22Rv1 (cell line): ENCODE results near the gene ATP6V0E2.

Experiments used
- ZFX ChIP-seq: fragments of 450-650 bp; IDR thresholded peaks from 2 replicates; pipeline ENCODE4 v1.6.1; 2017; ENCODE audit warnings: antibody characterized with exemption, borderline replicate concordance
- TF ChIP-seq, protein P1 (sequence below): fragments of 450-650 bp; IDR thresholded peaks from 2 replicates; pipeline ENCODE4 v1.5.1; 2017; ENCODE audit warnings: mild to moderate bottlenecking

DNA sequence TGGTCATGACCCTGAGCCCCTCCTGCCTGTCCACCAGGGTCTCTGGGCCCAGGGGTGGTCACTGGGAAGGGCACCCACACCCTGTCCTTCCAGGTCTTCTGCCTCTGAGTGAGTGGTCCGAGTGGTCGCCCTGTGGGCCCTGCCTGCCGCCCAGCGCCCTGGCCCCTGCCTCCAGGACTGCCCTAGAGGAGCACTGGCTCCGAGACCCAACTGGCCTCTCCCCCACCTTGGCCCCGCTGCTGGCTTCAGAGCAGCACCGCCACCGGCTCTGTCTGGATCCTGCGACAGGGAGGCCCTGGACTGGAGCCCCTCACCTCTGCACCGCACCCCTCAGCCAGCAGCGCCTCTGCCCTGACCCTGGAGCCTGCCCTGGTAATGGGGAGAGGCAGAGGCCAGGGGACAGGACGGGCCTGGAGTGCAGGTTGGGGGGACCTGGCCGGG lies 49.4 kb upstream of the ATP6V0E2 start:
- TF ChIP-seq, protein P1, sequence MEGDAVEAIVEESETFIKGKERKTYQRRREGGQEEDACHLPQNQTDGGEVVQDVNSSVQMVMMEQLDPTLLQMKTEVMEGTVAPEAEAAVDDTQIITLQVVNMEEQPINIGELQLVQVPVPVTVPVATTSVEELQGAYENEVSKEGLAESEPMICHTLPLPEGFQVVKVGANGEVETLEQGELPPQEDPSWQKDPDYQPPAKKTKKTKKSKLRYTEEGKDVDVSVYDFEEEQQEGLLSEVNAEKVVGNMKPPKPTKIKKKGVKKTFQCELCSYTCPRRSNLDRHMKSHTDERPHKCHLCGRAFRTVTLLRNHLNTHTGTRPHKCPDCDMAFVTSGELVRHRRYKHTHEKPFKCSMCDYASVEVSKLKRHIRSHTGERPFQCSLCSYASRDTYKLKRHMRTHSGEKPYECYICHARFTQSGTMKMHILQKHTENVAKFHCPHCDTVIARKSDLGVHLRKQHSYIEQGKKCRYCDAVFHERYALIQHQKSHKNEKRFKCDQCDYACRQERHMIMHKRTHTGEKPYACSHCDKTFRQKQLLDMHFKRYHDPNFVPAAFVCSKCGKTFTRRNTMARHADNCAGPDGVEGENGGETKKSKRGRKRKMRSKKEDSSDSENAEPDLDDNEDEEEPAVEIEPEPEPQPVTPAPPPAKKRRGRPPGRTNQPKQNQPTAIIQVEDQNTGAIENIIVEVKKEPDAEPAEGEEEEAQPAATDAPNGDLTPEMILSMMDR: no peak
- TF ChIP-seq ZFX: no peak
